OCI-LY7 (cell line): ENCODE measurements around the gene GALNT10. TPM values are rescaled to one million over a fixed set of nuclear protein-coding genes. Genes with fewer than 3 reads are reported as not detected.

Experiments
- BruUV-seq: library from RNA; stranded (reverse); fragments of 400-500 nt; replicated peaks from 2 replicates; lab custom pipeline; 2021; lab: Mats Ljungman, UMichigan
- CTCF ChIA-PET: fragments of 300-600 bp; sonication (Branson Sonifier 250); formaldehyde crosslinking; loops from one replicate; lab custom pipeline; 2022; ENCODE audit warnings: antibody characterized with exemption; ENCODE audit not compliant: unreplicated experiment; lab: Charles Lee
- POLR2A ChIA-PET: fragments of 300-600 bp; sonication (Branson Sonifier 250); formaldehyde crosslinking; loops from one replicate; lab custom pipeline; 2022; ENCODE audit warnings: antibody characterized with exemption; lab: Charles Lee
- DNase-seq: peaks from one replicate; pipeline ENCODE4 v3.0.0-alpha.2; 2015; ENCODE audit warnings: low spot score
- H2AFZ ChIP-seq: fragments of 200-600 bp; sonication (generic), shearing (Covaris generic); 2 replicates; pipeline ENCODE4 v1.6.1; 2014; ENCODE audit warnings: mild to moderate bottlenecking, antibody characterized with exemption, low read length, moderate library complexity
- H3K27ac ChIP-seq: fragments of 200-600 bp; sonication (generic); 2 replicates; pipeline ENCODE4 v1.5.1; 2014; ENCODE audit warnings: mixed run types, low read depth, mild to moderate bottlenecking, moderate library complexity, low read length, inconsistent platforms; ENCODE audit not compliant: poor library complexity, severe bottlenecking
- H3K36me3 ChIP-seq: fragments of 200-600 bp; sonication (generic); 2 replicates; pipeline ENCODE4 v1.6.1; 2014; ENCODE audit warnings: mild to moderate bottlenecking, antibody characterized with exemption, low read length, moderate library complexity, mixed read lengths; ENCODE audit not compliant: insufficient read depth
- H3K4me1 ChIP-seq: fragments of 200-600 bp; sonication (generic); 2 replicates; pipeline ENCODE4 v1.5.1; 2014; ENCODE audit warnings: mild to moderate bottlenecking, low read length; ENCODE audit not compliant: insufficient read depth, poor library complexity, severe bottlenecking
- H3K4me2 ChIP-seq: fragments of 200-600 bp; sonication (generic); 2 replicates; pipeline ENCODE4 v1.6.1; 2014; ENCODE audit warnings: mild to moderate bottlenecking, low read length
- H3K4me3 ChIP-seq: fragments of 200-600 bp; sonication (generic); 2 replicates; pipeline ENCODE4 v1.5.1; 2014; ENCODE audit warnings: mild to moderate bottlenecking, low read depth, low read length; ENCODE audit not compliant: poor library complexity, severe bottlenecking
- H3K79me2 ChIP-seq: fragments of 200-600 bp; sonication (generic); 2 replicates; pipeline ENCODE4 v1.6.1; 2016; ENCODE audit warnings: low read depth, mild to moderate bottlenecking, low read length, moderate library complexity, mixed read lengths; ENCODE audit not compliant: insufficient read depth
- H3K9me2 ChIP-seq: fragments of 200-600 bp; sonication (generic); 2 replicates; pipeline ENCODE4 v1.6.1; 2016; ENCODE audit warnings: mild to moderate bottlenecking, low read length, mixed read lengths; ENCODE audit not compliant: insufficient read depth
- H3K9me3 ChIP-seq: fragments of 200-600 bp; sonication (generic); 2 replicates; pipeline ENCODE4 v1.6.1; 2014; ENCODE audit warnings: mild to moderate bottlenecking, mixed run types, low read length, mixed read lengths
- H4K20me1 ChIP-seq: fragments of 200-600 bp; sonication (generic); 2 replicates; pipeline ENCODE4 v1.6.1; 2014; ENCODE audit warnings: mild to moderate bottlenecking, antibody characterized with exemption, low read length, moderate library complexity, mixed read lengths; ENCODE audit not compliant: insufficient read depth
- CTCF ChIP-seq: fragments of 200-600 bp; sonication (generic); conservative IDR thresholded peaks from 2 replicates; pipeline ENCODE4 v1.5.1; 2014; ENCODE audit warnings: mild to moderate bottlenecking, antibody characterized with exemption, low read length, moderate library complexity, mixed read lengths
- EZH2phosphoT487 ChIP-seq: fragments of 200-600 bp; sonication (generic); IDR thresholded peaks from 2 replicates; pipeline ENCODE4 v1.6.1; 2018; ENCODE audit warnings: low read depth, borderline replicate concordance, mild to moderate bottlenecking, mixed run types, antibody characterized with exemption, low read length, moderate library complexity, mixed read lengths
- intact Hi-C: fragments of 100-400 bp; cut with micrococcal nuclease; formaldehyde crosslinking; loops from one replicate; pipeline ENCODE4 v1.10.0; 2022; ENCODE audit not compliant: unreplicated experiment
- total RNA-seq, 2 experiments: library from RNA; depleted of rRNA in 1 of 2; stranded (reverse); fragments of >200 nt in 1 of 2; shearing (Covaris generic) in 1 of 2; gene quantifications; 2 replicates each; pipeline ENCODE4 v1.2.3, GENCODE V29; 2014 to 2022

The GALNT10 gene
- total RNA-seq, 2 experiments from 2014 or later: 7.3 to 20.6 TPM

GRCh38 chr5:154345255-154345952, 154.9 kb downstream of the GALNT10 start:
- Histone ChIP-seq H3K4me2 (no peak overlapping the region), H3K79me2 (no peaks in the 10 kb centered on the region), H3K27ac (no peak overlapping the region), H3K9me2 (no peaks in the 10 kb centered on the region), H3K9me3 (no peaks in the 10 kb centered on the region), H4K20me1 (no peaks in the 10 kb centered on the region), H2AFZ (no peak overlapping the region), H3K4me1 (no peaks in the 10 kb centered on the region), H3K36me3 (no peaks in the 10 kb centered on the region), H3K4me3 (no peak overlapping the region)
- TF ChIP-seq EZH2phosphoT487: no peak
- no peak for TF ChIP-seq CTCF
- no peak for DNase-seq
- CTCF ChIA-PET: no interaction called here
- POLR2A ChIA-PET: interaction anchor here (0.6 to 1.2 kb wide), 2 partner anchors 16 to 193 kb away, joined by 4 to 6 read pairs; no protein-coding TSS in a partner anchor
- BruUV-seq: no TSS peak
- intact Hi-C loops: no loop called here

- intact Hi-C loops: no loop called here
- DNase-seq: no peak
- Histone ChIP-seq H3K9me3 (no peaks in the 10 kb centered on the region), H3K36me3 (no peaks in the 10 kb centered on the region), H3K4me1 (no peaks in the 10 kb centered on the region), H3K9me2 (no peaks in the 10 kb centered on the region), H3K79me2 (no peaks in the 10 kb centered on the region), H3K27ac (no peak overlapping the region), H3K4me3 (no peak overlapping the region), H2AFZ (no peak overlapping the region), H3K4me2 (no peak overlapping the region), H4K20me1 (no peaks in the 10 kb centered on the region)
- ChIA-PET CTCF (no interaction called here), POLR2A (interaction anchor here (1.2 to 1.3 kb wide), 2 partner anchors 9 to 17 kb away, joined by 3 to 4 read pairs; no protein-coding TSS in a partner anchor)
- no peak for TF ChIP-seq CTCF
- no peak for TF ChIP-seq EZH2phosphoT487
- BruUV-seq: no TSS peak
Observed at GRCh38 chr5:154346427-154346826, 155.9 kb downstream of the GALNT10 start.

- no peaks in the 10 kb centered on the region for H3K36me3 ChIP-seq
- no peaks in the 10 kb centered on the region for H3K9me3 ChIP-seq
- H3K9me2 ChIP-seq: no peaks in the 10 kb centered on the region
- no peak overlapping the region for H2AFZ ChIP-seq
- H3K27ac ChIP-seq: no peak overlapping the region
- DNase-seq: no peak
- no TSS peak for BruUV-seq
- H3K79me2 ChIP-seq: no peaks in the 10 kb centered on the region
- no peak overlapping the region for H3K4me2 ChIP-seq
- H4K20me1 ChIP-seq: no peaks in the 10 kb centered on the region
- ChIA-PET CTCF (no interaction called here), POLR2A (interaction anchor here (0.6 to 1.7 kb wide), 3 partner anchors 11 to 247 kb away, joined by 3 to 6 read pairs (median 4); no protein-coding TSS in a partner anchor)
- H3K4me3 ChIP-seq: no peak overlapping the region
- intact Hi-C loops: no loop called here
- TF ChIP-seq EZH2phosphoT487 (no peak), CTCF (no peak)
- H3K4me1 ChIP-seq: no peaks in the 10 kb centered on the region
Observed at GRCh38 chr5:154349626-154350264, 159.2 kb downstream of the GALNT10 start.
